PFSK-1 (cell line): ENCODE measurements around the gene HLA-E.

Experiments
- POLR2AphosphoS5 ChIP-seq: IDR thresholded peaks from 2 replicates; pipeline ENCODE4 v1.6.1; 2012; ENCODE audit warnings: low read depth, mild to moderate bottlenecking, control low read depth, low read length, moderate library complexity
- SIN3A ChIP-seq: IDR thresholded peaks from 2 replicates; pipeline ENCODE4 v1.6.1; 2012; ENCODE audit warnings: mild to moderate bottlenecking, low read length, moderate library complexity, borderline replicate concordance; ENCODE audit not compliant: insufficient read depth
- TAF1 ChIP-seq: IDR thresholded peaks from 2 replicates; pipeline ENCODE4 v1.6.1; 2012; ENCODE audit warnings: low read length, control low read depth, borderline replicate concordance; ENCODE audit not compliant: insufficient read depth
- TF ChIP-seq, protein P1 (sequence below), 2 experiments: IDR thresholded peaks; 2 replicates each; pipeline versions ENCODE4 v1.6.1 to v1.8.0; 2011 to 2012; ENCODE audit warnings: low read depth in 2 of 2, low read length in 2 of 2, control low read depth in 1 of 2, inconsistent platforms in 1 of 2, mild to moderate bottlenecking in 1 of 2, moderate library complexity in 1 of 2; ENCODE audit not compliant: insufficient read depth in 1 of 2

DNA sequence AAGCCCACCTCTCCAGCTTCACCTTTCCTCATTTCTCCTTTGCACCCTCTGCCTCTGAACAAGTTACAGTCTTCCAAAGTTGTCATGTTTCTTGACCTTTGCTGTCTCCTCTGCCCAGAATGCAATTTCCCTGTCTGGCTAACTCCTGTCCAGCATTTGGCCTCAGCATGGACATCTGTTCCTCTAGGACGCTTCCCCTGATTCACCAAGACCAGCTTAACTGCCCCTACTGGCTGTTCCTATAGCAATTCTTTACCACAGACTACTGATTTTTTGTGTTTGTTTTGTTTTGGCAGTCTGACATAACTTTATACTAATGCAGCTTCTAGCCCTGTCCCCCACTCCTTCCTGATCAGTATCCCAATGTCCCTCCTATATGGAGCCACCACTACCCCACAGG, 53.6 kb downstream of the HLA-E start:
- TF ChIP-seq POLR2AphosphoS5 (no peak), SIN3A (no peak), TAF1 (no peak)
- TF ChIP-seq, protein P1, sequence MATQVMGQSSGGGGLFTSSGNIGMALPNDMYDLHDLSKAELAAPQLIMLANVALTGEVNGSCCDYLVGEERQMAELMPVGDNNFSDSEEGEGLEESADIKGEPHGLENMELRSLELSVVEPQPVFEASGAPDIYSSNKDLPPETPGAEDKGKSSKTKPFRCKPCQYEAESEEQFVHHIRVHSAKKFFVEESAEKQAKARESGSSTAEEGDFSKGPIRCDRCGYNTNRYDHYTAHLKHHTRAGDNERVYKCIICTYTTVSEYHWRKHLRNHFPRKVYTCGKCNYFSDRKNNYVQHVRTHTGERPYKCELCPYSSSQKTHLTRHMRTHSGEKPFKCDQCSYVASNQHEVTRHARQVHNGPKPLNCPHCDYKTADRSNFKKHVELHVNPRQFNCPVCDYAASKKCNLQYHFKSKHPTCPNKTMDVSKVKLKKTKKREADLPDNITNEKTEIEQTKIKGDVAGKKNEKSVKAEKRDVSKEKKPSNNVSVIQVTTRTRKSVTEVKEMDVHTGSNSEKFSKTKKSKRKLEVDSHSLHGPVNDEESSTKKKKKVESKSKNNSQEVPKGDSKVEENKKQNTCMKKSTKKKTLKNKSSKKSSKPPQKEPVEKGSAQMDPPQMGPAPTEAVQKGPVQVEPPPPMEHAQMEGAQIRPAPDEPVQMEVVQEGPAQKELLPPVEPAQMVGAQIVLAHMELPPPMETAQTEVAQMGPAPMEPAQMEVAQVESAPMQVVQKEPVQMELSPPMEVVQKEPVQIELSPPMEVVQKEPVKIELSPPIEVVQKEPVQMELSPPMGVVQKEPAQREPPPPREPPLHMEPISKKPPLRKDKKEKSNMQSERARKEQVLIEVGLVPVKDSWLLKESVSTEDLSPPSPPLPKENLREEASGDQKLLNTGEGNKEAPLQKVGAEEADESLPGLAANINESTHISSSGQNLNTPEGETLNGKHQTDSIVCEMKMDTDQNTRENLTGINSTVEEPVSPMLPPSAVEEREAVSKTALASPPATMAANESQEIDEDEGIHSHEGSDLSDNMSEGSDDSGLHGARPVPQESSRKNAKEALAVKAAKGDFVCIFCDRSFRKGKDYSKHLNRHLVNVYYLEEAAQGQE (IDR thresholded peaks at IDR 0.05; ENCODE audit: insufficient read depth in 1 of 2, low read depth in 2 of 2, low read length in 2 of 2), result no peak
